Measurements from ENCODE around the gene LRIG1.

The LRIG1 gene

GRCh38 chr3:66365080-66365479 lies 135.7 kb downstream of the LRIG1 start:
- H3K4me3 ChIP-seq (ENCODE audit: low read depth, low read length) = no peak overlapping the region
- no peak for TF ChIP-seq CTCF (IDR thresholded peaks at IDR 0.05; ENCODE audit: borderline replicate concordance, insufficient read depth, low read depth, low read length)

- TF ChIP-seq CTCF (IDR thresholded peaks at IDR 0.05; ENCODE audit: borderline replicate concordance, insufficient read depth, low read depth, low read length) = no peak
- H3K4me3 ChIP-seq (ENCODE audit: low read depth, low read length) = no peak overlapping the region
These were observed 137.7 kb downstream of the LRIG1 start for GRCh38 chr3:66363148-66363547.

GRCh38 chr3:66362541-66362941 lies 138.3 kb downstream of the LRIG1 start:
- H3K4me3 ChIP-seq (ENCODE audit: low read depth, low read length) = no peak overlapping the region
- no peak for TF ChIP-seq CTCF (IDR thresholded peaks at IDR 0.05; ENCODE audit: borderline replicate concordance, insufficient read depth, low read depth, low read length)

- no peak overlapping the region for H3K4me3 ChIP-seq (ENCODE audit: low read depth, low read length)
- TF ChIP-seq CTCF (IDR thresholded peaks at IDR 0.05; ENCODE audit: borderline replicate concordance, insufficient read depth, low read depth, low read length) = no peak
These were observed 139.5 kb downstream of the LRIG1 start for GRCh38 chr3:66361356-66361755.

- no peak overlapping the region for H3K4me3 ChIP-seq (ENCODE audit: low read depth, low read length)
- no peak for TF ChIP-seq CTCF (IDR thresholded peaks at IDR 0.05; ENCODE audit: borderline replicate concordance, insufficient read depth, low read depth, low read length)
These were observed 144.8 kb downstream of the LRIG1 start for GRCh38 chr3:66355997-66356396.

GRCh38 chr3:66355394-66355793 lies 145.4 kb downstream of the LRIG1 start:
- no peak for TF ChIP-seq CTCF (IDR thresholded peaks at IDR 0.05; ENCODE audit: borderline replicate concordance, insufficient read depth, low read depth, low read length)
- no peak overlapping the region for H3K4me3 ChIP-seq (ENCODE audit: low read depth, low read length)

- H3K4me3 ChIP-seq (ENCODE audit: low read depth, low read length) = no peak overlapping the region
- TF ChIP-seq CTCF (IDR thresholded peaks at IDR 0.05; ENCODE audit: borderline replicate concordance, insufficient read depth, low read depth, low read length) = no peak
These were observed 146.8 kb downstream of the LRIG1 start for GRCh38 chr3:66354001-66354400.

All from GM12875 (cell line).